ENCODE measurements around the gene EIF4B. TPM values are rescaled to one million over a fixed set of nuclear protein-coding genes. Genes with fewer than 3 reads are reported as not detected.

EIF4B gene
- polyA plus RNA-seq, 1 donor (not counting 4 experiments of a cell fraction or from before 2014, with no cell fraction given), result 422 TPM

DNA sequence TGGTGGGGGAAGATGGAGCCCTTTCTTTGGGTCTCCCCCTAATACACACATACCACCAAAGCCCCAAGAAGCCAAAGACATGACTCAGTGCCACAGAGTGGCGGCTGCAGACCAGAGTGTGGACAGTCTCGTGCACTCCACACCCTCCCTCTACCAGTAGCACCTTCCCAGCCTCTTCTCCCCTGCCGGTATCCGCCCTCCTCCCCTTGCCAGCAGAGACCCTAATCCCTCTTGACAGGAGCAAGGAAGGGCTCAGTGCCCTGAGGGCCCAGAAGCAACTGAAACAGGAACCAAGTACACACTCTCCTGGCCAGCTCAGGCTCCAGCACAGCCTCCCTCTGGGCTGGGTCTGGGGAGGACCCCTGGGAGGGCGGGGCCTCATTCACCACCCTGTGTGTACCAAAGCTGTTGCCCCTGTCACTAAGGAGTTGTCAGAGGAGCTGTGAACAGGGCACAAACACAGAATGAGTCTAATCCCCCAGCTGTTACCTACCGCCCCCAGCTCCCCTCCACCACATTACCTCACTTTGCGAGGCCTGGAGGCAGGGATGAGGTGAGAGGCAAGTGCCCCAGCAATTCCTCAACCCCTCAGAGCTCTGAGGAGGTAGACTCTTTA, 64.7 kb downstream of the EIF4B start:
- DNase-seq (ENCODE audit: low read depth, low spot score) (no peak), FAIRE-seq (no peak)
- Histone ChIP-seq H3K36me3 (ENCODE audit: control insufficient read depth in 2 of 2, extremely low read depth in 1 of 2, insufficient read depth in 2 of 2, low read length in 2 of 2) (peaks cover 31 to 38% of the 10 kb centered on the region in 2 experiments), H3K27me3 (ENCODE audit: control insufficient read depth, extremely low read depth, insufficient read depth, low read length) (no peaks in the 10 kb centered on the region), H3K79me2 (ENCODE audit: control insufficient read depth, insufficient read depth, low read length) (no peaks in the 10 kb centered on the region), H3K4me3 (ENCODE audit: control insufficient read depth in 2 of 3, extremely low read depth in 1 of 3, insufficient read depth in 2 of 3, low read depth in 1 of 3, low read length in 3 of 3) (no peak overlapping the region), H2AFZ (ENCODE audit: control insufficient read depth, low read length) (no peak overlapping the region), H3K9ac (ENCODE audit: control insufficient read depth, extremely low read depth, insufficient read depth, low read length) (no peak overlapping the region), H3K9me3 (ENCODE audit: control insufficient read depth, low read depth, low read length) (no peaks in the 10 kb centered on the region), H3K9me1 (ENCODE audit: control insufficient read depth, extremely low read depth, insufficient read depth, low read length) (peaks cover 7% of the 10 kb centered on the region), H4K20me1 (ENCODE audit: control insufficient read depth, extremely low read depth, insufficient read depth, low read length) (no peaks in the 10 kb centered on the region), H3K4me2 (ENCODE audit: control insufficient read depth, extremely low read depth, insufficient read depth, low read depth, low read length) (no peak overlapping the region), H3K27ac (ENCODE audit: control insufficient read depth, insufficient read depth, low read length) (no peak overlapping the region), H3K4me1 (ENCODE audit: control insufficient read depth, extremely low read depth, insufficient read depth, low read length) (peaks cover 29% of the 10 kb centered on the region)
- dilution Hi-C loops (cut with MboI; ENCODE audit: extremely low pct_ligation_motif_present, low sequenced_read_pairs), result no loop called here
- TF ChIP-seq, protein P1, sequence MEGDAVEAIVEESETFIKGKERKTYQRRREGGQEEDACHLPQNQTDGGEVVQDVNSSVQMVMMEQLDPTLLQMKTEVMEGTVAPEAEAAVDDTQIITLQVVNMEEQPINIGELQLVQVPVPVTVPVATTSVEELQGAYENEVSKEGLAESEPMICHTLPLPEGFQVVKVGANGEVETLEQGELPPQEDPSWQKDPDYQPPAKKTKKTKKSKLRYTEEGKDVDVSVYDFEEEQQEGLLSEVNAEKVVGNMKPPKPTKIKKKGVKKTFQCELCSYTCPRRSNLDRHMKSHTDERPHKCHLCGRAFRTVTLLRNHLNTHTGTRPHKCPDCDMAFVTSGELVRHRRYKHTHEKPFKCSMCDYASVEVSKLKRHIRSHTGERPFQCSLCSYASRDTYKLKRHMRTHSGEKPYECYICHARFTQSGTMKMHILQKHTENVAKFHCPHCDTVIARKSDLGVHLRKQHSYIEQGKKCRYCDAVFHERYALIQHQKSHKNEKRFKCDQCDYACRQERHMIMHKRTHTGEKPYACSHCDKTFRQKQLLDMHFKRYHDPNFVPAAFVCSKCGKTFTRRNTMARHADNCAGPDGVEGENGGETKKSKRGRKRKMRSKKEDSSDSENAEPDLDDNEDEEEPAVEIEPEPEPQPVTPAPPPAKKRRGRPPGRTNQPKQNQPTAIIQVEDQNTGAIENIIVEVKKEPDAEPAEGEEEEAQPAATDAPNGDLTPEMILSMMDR (optimal IDR thresholded peaks at IDR 0.05 in 1 of 3, IDR thresholded peaks at IDR 0.05 in 1 of 3, conservative IDR thresholded peaks at IDR 0.05 in 1 of 3; ENCODE audit: extremely low read depth in 1 of 3, insufficient read depth in 2 of 3, low read length in 3 of 3), result no peak
- TF ChIP-seq EZH2 (IDR thresholded peaks at IDR 0.05; ENCODE audit: low read length), result no peak

DNA sequence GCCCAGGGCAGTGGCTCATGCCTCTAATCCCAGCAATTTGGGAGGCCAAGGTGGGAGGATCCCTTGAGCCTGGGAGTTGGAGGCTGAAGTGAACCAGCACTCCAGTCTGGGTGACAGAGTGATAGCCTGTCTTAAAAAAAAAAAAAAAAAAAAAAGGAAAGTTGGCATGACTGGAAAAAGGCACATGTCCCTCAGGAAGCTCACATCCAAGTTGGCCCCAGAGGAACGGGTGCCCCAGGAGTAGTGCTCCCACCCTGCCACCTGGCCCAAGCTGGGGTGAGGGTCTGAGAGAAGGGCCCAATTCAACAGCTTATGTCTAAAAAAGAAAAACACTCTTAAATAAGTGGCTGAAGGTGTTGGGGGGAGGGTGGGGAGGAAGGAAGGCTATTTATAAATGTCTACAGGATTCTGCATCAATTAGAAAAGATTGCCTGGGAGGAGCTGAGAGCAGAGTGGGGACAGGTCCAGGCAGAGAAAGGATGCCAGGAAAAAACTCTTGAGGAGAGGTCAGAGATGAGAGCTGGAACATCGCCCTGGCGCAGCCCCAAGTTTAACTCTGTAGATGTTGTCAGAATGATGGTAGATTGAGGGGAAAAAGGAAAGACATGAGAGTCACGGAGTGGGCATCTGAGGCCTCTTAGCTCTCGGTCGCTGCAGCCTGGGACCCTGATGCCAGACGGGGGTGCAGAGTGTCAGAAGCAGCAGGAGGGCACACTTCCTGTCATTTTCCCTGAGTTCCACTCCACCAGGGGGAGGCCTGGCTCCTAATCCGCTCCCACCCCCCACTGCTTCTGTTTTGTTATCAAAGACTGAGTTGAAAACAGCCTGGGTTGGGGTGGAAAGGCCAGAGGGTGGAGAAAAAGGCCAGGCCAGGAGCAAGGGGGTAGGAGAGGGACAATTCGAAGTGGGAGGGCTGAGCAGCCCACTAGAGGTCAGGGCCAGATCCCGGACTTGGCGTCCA, 65.6 kb downstream of the EIF4B start:
- H4K20me1 ChIP-seq (ENCODE audit: control insufficient read depth, extremely low read depth, insufficient read depth, low read length), result no peaks in the 10 kb centered on the region
- H3K4me1 ChIP-seq (ENCODE audit: control insufficient read depth, extremely low read depth, insufficient read depth, low read length), result peaks cover 24% of the 10 kb centered on the region
- DNase-seq (ENCODE audit: low read depth, low spot score), result no peak
- no peaks in the 10 kb centered on the region for H3K79me2 ChIP-seq (ENCODE audit: control insufficient read depth, insufficient read depth, low read length)
- no peak overlapping the region for H3K9ac ChIP-seq (ENCODE audit: control insufficient read depth, extremely low read depth, insufficient read depth, low read length)
- H3K9me3 ChIP-seq (ENCODE audit: control insufficient read depth, low read depth, low read length), result no peaks in the 10 kb centered on the region
- H3K36me3 ChIP-seq (ENCODE audit: control insufficient read depth in 2 of 2, extremely low read depth in 1 of 2, insufficient read depth in 2 of 2, low read length in 2 of 2), result peaks cover 29 to 36% of the 10 kb centered on the region in 2 experiments
- H3K4me2 ChIP-seq (ENCODE audit: control insufficient read depth, extremely low read depth, insufficient read depth, low read depth, low read length), result no peak overlapping the region
- H3K27ac ChIP-seq (ENCODE audit: control insufficient read depth, insufficient read depth, low read length), result no peak overlapping the region
- TF ChIP-seq EZH2 (IDR thresholded peaks at IDR 0.05; ENCODE audit: low read length), result no peak
- TF ChIP-seq, protein P1 (optimal IDR thresholded peaks at IDR 0.05 in 1 of 3, IDR thresholded peaks at IDR 0.05 in 1 of 3, conservative IDR thresholded peaks at IDR 0.05 in 1 of 3; ENCODE audit: extremely low read depth in 1 of 3, insufficient read depth in 2 of 3, low read length in 3 of 3), result no peak
- H3K27me3 ChIP-seq (ENCODE audit: control insufficient read depth, extremely low read depth, insufficient read depth, low read length), result no peaks in the 10 kb centered on the region
- H3K9me1 ChIP-seq (ENCODE audit: control insufficient read depth, extremely low read depth, insufficient read depth, low read length), result peaks cover 7% of the 10 kb centered on the region
- no peak overlapping the region for H3K4me3 ChIP-seq (ENCODE audit: control insufficient read depth in 2 of 3, extremely low read depth in 1 of 3, insufficient read depth in 2 of 3, low read depth in 1 of 3, low read length in 3 of 3)
- H2AFZ ChIP-seq (ENCODE audit: control insufficient read depth, low read length), result no peak overlapping the region
- dilution Hi-C loops (cut with MboI; ENCODE audit: extremely low pct_ligation_motif_present, low sequenced_read_pairs), result no loop called here
- FAIRE-seq, result peak; percentile 20
